ENCODE data around the gene NEURL1B. TPM values are rescaled to one million over a fixed set of nuclear protein-coding genes. Genes with fewer than 3 reads are reported as not detected.

The NEURL1B gene
- polyA plus RNA-seq, 1 of the 3 experiments (the other 2 are of a cell fraction) = 2.8 TPM

DNA sequence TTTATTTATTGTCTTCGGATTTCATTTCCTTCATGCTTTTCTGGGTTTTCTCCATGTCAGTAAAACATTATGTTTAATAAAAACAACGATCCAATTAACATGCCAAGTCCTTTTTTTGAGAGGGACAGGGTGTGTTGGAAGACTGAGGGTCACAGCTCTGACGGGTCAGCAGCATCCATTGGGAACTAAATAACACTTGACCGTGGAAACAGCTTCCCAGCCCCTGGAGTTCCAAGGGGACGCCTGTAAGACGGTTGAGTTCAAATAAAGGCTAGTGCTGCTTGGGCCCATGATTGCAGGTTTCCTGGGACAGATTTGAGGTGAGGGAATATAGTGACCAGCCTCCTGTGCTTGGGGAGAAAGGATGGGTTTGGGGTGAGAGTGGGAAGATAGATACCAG, 30.4 kb upstream of the NEURL1B start:
- Histone ChIP-seq H3K36me3 (replicated peaks in 1 of 2; ENCODE audit: control insufficient read depth in 1 of 2, insufficient read depth in 2 of 2, low read length in 1 of 2) (no peaks in the 10 kb centered on the region), H3K4me1 (ENCODE audit: control insufficient read depth in 1 of 2, insufficient read depth in 2 of 2, low read depth in 1 of 2, low read length in 1 of 2) (no peaks in the 10 kb centered on the region), H4K20me1 (ENCODE audit: insufficient read depth) (no peaks in the 10 kb centered on the region), H3K27me3 (ENCODE audit: insufficient read depth) (no peaks in the 10 kb centered on the region; the same call in 1 of the 2 replicates), H3K9me2 (no peaks in the 10 kb centered on the region), H2AFZ (ENCODE audit: low read depth) (no peak overlapping the region), H3K4me3 (ENCODE audit: low read depth in 2 of 2, low read length in 1 of 2) (no peak overlapping the region), H3K4me2 (no peak overlapping the region), H3F3A (replicated peaks; ENCODE audit: insufficient read depth) (no peaks in the 10 kb centered on the region), H3K79me2 (ENCODE audit: insufficient read depth) (no peaks in the 10 kb centered on the region), H3K9me3 (no peaks in the 10 kb centered on the region), H3K27ac (ENCODE audit: low read depth in 2 of 2, low read length in 1 of 2) (no peak overlapping the region), H3K9ac (no peak overlapping the region)
- WGBS (ENCODE audit: low lambda C conversion rate) = 48% methylated on average over 6 of the region's 6 CpGs
- DNase-seq = no peak
- TF ChIP-seq RXRA (IDR thresholded peaks at IDR 0.05; ENCODE audit: borderline replicate concordance, low read depth) (no peak), SMC3 (IDR thresholded peaks at IDR 0.05; ENCODE audit: low read depth, low read length) (no peak), EP300 (IDR thresholded peaks at IDR 0.05; ENCODE audit: borderline replicate concordance in 1 of 2, low read depth in 1 of 2, low read length in 1 of 2) (no peak), GABPA (IDR thresholded peaks at IDR 0.05; ENCODE audit: low read depth) (no peak), NFIC (IDR thresholded peaks at IDR 0.05; ENCODE audit: borderline replicate concordance) (no peak), JUND (IDR thresholded peaks at IDR 0.05) (no peak), FOXM1 (IDR thresholded peaks at IDR 0.05; ENCODE audit: low read depth) (no peak)
- TF ChIP-seq, protein P1, sequence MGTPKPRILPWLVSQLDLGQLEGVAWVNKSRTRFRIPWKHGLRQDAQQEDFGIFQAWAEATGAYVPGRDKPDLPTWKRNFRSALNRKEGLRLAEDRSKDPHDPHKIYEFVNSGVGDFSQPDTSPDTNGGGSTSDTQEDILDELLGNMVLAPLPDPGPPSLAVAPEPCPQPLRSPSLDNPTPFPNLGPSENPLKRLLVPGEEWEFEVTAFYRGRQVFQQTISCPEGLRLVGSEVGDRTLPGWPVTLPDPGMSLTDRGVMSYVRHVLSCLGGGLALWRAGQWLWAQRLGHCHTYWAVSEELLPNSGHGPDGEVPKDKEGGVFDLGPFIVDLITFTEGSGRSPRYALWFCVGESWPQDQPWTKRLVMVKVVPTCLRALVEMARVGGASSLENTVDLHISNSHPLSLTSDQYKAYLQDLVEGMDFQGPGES (IDR thresholded peaks at IDR 0.05; ENCODE audit: low read depth, low read length) = no peak
- TF ChIP-seq, protein P2, sequence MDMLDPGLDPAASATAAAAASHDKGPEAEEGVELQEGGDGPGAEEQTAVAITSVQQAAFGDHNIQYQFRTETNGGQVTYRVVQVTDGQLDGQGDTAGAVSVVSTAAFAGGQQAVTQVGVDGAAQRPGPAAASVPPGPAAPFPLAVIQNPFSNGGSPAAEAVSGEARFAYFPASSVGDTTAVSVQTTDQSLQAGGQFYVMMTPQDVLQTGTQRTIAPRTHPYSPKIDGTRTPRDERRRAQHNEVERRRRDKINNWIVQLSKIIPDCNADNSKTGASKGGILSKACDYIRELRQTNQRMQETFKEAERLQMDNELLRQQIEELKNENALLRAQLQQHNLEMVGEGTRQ (IDR thresholded peaks at IDR 0.05; ENCODE audit: borderline replicate concordance, low read depth, low read length) = no peak
- TF ChIP-seq, protein P3, sequence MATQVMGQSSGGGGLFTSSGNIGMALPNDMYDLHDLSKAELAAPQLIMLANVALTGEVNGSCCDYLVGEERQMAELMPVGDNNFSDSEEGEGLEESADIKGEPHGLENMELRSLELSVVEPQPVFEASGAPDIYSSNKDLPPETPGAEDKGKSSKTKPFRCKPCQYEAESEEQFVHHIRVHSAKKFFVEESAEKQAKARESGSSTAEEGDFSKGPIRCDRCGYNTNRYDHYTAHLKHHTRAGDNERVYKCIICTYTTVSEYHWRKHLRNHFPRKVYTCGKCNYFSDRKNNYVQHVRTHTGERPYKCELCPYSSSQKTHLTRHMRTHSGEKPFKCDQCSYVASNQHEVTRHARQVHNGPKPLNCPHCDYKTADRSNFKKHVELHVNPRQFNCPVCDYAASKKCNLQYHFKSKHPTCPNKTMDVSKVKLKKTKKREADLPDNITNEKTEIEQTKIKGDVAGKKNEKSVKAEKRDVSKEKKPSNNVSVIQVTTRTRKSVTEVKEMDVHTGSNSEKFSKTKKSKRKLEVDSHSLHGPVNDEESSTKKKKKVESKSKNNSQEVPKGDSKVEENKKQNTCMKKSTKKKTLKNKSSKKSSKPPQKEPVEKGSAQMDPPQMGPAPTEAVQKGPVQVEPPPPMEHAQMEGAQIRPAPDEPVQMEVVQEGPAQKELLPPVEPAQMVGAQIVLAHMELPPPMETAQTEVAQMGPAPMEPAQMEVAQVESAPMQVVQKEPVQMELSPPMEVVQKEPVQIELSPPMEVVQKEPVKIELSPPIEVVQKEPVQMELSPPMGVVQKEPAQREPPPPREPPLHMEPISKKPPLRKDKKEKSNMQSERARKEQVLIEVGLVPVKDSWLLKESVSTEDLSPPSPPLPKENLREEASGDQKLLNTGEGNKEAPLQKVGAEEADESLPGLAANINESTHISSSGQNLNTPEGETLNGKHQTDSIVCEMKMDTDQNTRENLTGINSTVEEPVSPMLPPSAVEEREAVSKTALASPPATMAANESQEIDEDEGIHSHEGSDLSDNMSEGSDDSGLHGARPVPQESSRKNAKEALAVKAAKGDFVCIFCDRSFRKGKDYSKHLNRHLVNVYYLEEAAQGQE (IDR thresholded peaks at IDR 0.05; ENCODE audit: low read depth, low read length) = no peak
- POLR2A ChIA-PET = no interaction called here
- CTCF ChIA-PET = interaction anchor here (1.1 kb wide), 1 partner anchor 27 kb away, joined by 4 read pairs; no protein-coding TSS in a partner anchor

DNA sequence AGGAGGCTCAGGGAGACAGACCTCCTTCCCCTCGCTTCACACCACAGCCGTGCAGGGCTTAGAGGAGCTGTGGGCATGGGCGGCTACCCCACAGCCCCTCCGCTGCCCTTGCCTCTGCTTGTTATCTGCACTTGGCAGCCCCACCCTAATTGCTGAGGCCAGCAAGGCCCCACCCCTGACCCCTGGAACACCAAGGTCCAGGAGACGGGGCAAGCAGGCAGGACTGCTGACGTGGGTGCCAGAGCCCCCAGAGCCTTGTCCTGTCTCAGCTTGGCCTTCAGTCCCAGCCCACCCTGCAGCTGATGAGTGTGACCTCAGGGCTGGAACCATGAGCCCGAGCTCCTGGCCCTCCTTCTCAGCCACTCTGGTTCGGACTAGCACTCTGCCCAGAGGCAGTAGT, 29.1 kb upstream of the NEURL1B start:
- ChIA-PET CTCF (interaction anchor here (1.1 kb wide), 1 partner anchor 63 kb away, joined by 3 read pairs; no protein-coding TSS in a partner anchor), POLR2A (no interaction called here)
- Histone ChIP-seq H3K36me3 (replicated peaks in 1 of 2; ENCODE audit: control insufficient read depth in 1 of 2, insufficient read depth in 2 of 2, low read length in 1 of 2) (no peaks in the 10 kb centered on the region), H3K9me3 (no peaks in the 10 kb centered on the region), H3K9me2 (no peaks in the 10 kb centered on the region), H4K20me1 (ENCODE audit: insufficient read depth) (no peaks in the 10 kb centered on the region), H3K4me2 (no peak overlapping the region), H3K4me1 (ENCODE audit: control insufficient read depth in 1 of 2, insufficient read depth in 2 of 2, low read depth in 1 of 2, low read length in 1 of 2) (no peaks in the 10 kb centered on the region), H3K79me2 (ENCODE audit: insufficient read depth) (no peaks in the 10 kb centered on the region), H3K27ac (ENCODE audit: low read depth in 2 of 2, low read length in 1 of 2) (no peak overlapping the region), H2AFZ (ENCODE audit: low read depth) (no peak overlapping the region), H3K27me3 (ENCODE audit: insufficient read depth) (no peaks in the 10 kb centered on the region; the same call in 1 of the 2 replicates), H3F3A (replicated peaks; ENCODE audit: insufficient read depth) (no peaks in the 10 kb centered on the region), H3K9ac (no peak overlapping the region), H3K4me3 (ENCODE audit: low read depth in 2 of 2, low read length in 1 of 2) (no peak overlapping the region)
- 43% methylated on average over 6 of the region's 8 CpGs for WGBS (ENCODE audit: low lambda C conversion rate)
- TF ChIP-seq, protein P4, sequence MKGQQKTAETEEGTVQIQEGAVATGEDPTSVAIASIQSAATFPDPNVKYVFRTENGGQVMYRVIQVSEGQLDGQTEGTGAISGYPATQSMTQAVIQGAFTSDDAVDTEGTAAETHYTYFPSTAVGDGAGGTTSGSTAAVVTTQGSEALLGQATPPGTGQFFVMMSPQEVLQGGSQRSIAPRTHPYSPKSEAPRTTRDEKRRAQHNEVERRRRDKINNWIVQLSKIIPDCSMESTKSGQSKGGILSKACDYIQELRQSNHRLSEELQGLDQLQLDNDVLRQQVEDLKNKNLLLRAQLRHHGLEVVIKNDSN (IDR thresholded peaks at IDR 0.05; ENCODE audit: borderline replicate concordance, low read depth) = no peak
- no peak for TF ChIP-seq JUND (IDR thresholded peaks at IDR 0.05)
- TF ChIP-seq EP300 (IDR thresholded peaks at IDR 0.05; ENCODE audit: borderline replicate concordance in 1 of 2, low read depth in 1 of 2, low read length in 1 of 2) = no peak
- TF ChIP-seq, protein P5, sequence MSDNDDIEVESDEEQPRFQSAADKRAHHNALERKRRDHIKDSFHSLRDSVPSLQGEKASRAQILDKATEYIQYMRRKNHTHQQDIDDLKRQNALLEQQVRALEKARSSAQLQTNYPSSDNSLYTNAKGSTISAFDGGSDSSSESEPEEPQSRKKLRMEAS (IDR thresholded peaks at IDR 0.05; ENCODE audit: low read depth) = no peak
- TF ChIP-seq NRF1 (IDR thresholded peaks at IDR 0.05; ENCODE audit: low read depth, low read length) = no peak
- no peak for TF ChIP-seq POLR2AphosphoS5 (IDR thresholded peaks at IDR 0.05; ENCODE audit: low read depth, low read length)
- TF ChIP-seq, protein P6, sequence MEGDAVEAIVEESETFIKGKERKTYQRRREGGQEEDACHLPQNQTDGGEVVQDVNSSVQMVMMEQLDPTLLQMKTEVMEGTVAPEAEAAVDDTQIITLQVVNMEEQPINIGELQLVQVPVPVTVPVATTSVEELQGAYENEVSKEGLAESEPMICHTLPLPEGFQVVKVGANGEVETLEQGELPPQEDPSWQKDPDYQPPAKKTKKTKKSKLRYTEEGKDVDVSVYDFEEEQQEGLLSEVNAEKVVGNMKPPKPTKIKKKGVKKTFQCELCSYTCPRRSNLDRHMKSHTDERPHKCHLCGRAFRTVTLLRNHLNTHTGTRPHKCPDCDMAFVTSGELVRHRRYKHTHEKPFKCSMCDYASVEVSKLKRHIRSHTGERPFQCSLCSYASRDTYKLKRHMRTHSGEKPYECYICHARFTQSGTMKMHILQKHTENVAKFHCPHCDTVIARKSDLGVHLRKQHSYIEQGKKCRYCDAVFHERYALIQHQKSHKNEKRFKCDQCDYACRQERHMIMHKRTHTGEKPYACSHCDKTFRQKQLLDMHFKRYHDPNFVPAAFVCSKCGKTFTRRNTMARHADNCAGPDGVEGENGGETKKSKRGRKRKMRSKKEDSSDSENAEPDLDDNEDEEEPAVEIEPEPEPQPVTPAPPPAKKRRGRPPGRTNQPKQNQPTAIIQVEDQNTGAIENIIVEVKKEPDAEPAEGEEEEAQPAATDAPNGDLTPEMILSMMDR (IDR thresholded peaks at IDR 0.05) = no peak
- no peak for TF ChIP-seq TEAD4 (IDR thresholded peaks at IDR 0.05; ENCODE audit: borderline replicate concordance, insufficient read depth)
- TF ChIP-seq RXRA (IDR thresholded peaks at IDR 0.05; ENCODE audit: borderline replicate concordance, low read depth) = no peak
- DNase-seq = no peak
